HL-60 (cell line): ENCODE data around the gene D2HGDH.
"Not testable (repeated sequence)": the region's sequence is repeated elsewhere in the genome, so short reads cannot be mapped to it uniquely, and the experiment has no call there.

Experiments
- DNase-seq, 2 experiments: peaks; one replicate each; pipeline ENCODE4 v3.0.0-alpha.2; 2010 to 2020; ENCODE audit warnings: low read depth in 1 of 2, low spot score in 1 of 2
- H3K27ac ChIP-seq: fragments of 250-450 bp; sonication (Bioruptor Pico); replicated peaks from 2 replicates; pipeline ENCODE4 v1.5.1; 2020; ENCODE audit warnings: mild to moderate bottlenecking, moderate library complexity
- H3K27me3 ChIP-seq: fragments of 250-450 bp; sonication (Bioruptor Pico); 2 replicates; pipeline ENCODE4 v1.5.1; 2021; ENCODE audit warnings: mild to moderate bottlenecking, moderate library complexity; ENCODE audit not compliant: insufficient read depth, poor library complexity, severe bottlenecking
- H3K4me3 ChIP-seq: replicated peaks from 2 replicates; pipeline ENCODE4 v1.5.1; 2011; ENCODE audit warnings: mild to moderate bottlenecking, control low read depth, low read length; ENCODE audit not compliant: insufficient read depth
- CTCF ChIP-seq: IDR thresholded peaks from one replicate; pipeline ENCODE4 v1.5.1; 2011; ENCODE audit warnings: low read length, control low read depth, inconsistent platforms; ENCODE audit not compliant: insufficient read depth
- GABPA ChIP-seq: IDR thresholded peaks from 2 replicates; pipeline ENCODE4 v1.6.1; 2012; ENCODE audit warnings: low read depth
- POLR2AphosphoS5 ChIP-seq: IDR thresholded peaks from 2 replicates; pipeline ENCODE4 v1.6.1; 2012; ENCODE audit warnings: low read depth
- SPI1 ChIP-seq: IDR thresholded peaks from 2 replicates; pipeline ENCODE4 v1.6.1; 2012; ENCODE audit warnings: low read depth, mild to moderate bottlenecking, borderline replicate concordance
- TF ChIP-seq, protein P1 (sequence below): IDR thresholded peaks from 2 replicates; pipeline ENCODE4 v1.6.1; 2012; ENCODE audit warnings: low read depth; ENCODE audit not compliant: insufficient replicate concordance

The D2HGDH gene

GRCh38 chr2:241741016-241741415 is 6.6 kb downstream of the D2HGDH start:
- DNase-seq: peak in 1 of 2 experiments; percentile 78
- Histone ChIP-seq H3K27me3 (no peaks in the 10 kb centered on the region), H3K27ac (no peak overlapping the region), H3K4me3 (no peak overlapping the region)
- TF ChIP-seq POLR2AphosphoS5: peak; percentile 77
- no peak for TF ChIP-seq GABPA
- no peak for TF ChIP-seq SPI1

GRCh38 chr2:241742320-241742939 is 8.0 kb downstream of the D2HGDH start:
- TF ChIP-seq SPI1 (no peak), GABPA (no peak), POLR2AphosphoS5 (no peak), CTCF (no peak)
- TF ChIP-seq, protein P1, sequence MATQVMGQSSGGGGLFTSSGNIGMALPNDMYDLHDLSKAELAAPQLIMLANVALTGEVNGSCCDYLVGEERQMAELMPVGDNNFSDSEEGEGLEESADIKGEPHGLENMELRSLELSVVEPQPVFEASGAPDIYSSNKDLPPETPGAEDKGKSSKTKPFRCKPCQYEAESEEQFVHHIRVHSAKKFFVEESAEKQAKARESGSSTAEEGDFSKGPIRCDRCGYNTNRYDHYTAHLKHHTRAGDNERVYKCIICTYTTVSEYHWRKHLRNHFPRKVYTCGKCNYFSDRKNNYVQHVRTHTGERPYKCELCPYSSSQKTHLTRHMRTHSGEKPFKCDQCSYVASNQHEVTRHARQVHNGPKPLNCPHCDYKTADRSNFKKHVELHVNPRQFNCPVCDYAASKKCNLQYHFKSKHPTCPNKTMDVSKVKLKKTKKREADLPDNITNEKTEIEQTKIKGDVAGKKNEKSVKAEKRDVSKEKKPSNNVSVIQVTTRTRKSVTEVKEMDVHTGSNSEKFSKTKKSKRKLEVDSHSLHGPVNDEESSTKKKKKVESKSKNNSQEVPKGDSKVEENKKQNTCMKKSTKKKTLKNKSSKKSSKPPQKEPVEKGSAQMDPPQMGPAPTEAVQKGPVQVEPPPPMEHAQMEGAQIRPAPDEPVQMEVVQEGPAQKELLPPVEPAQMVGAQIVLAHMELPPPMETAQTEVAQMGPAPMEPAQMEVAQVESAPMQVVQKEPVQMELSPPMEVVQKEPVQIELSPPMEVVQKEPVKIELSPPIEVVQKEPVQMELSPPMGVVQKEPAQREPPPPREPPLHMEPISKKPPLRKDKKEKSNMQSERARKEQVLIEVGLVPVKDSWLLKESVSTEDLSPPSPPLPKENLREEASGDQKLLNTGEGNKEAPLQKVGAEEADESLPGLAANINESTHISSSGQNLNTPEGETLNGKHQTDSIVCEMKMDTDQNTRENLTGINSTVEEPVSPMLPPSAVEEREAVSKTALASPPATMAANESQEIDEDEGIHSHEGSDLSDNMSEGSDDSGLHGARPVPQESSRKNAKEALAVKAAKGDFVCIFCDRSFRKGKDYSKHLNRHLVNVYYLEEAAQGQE: no peak
- H3K27me3 ChIP-seq: no peaks in the 10 kb centered on the region
- no peak overlapping the region for H3K27ac ChIP-seq
- DNase-seq: no peak
- H3K4me3 ChIP-seq: no peak overlapping the region

DNA sequence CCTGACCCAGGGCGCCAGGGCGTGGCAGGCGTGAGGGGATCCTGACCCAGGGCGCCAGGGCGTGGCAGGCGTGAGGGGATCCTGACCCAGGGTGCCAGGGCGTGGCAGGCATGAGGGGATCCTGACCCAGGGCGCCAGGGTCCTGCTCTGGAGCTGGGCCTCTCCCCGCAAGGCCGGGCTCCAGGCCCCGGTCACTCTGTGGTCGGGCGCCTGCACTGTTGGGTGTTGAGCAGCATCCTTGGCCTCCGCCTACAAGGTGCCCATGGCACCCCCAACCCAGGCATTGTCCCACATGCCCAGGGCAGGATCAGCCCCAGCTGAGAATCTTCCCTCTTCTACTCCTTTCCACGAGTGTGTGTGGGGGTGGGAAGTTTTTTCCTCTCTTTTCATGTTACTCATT is 8.6 kb downstream of the D2HGDH start:
- H3K27ac ChIP-seq, DNase-seq, H3K4me3 ChIP-seq, H3K27me3 ChIP-seq: not testable (repeated sequence)

DNA sequence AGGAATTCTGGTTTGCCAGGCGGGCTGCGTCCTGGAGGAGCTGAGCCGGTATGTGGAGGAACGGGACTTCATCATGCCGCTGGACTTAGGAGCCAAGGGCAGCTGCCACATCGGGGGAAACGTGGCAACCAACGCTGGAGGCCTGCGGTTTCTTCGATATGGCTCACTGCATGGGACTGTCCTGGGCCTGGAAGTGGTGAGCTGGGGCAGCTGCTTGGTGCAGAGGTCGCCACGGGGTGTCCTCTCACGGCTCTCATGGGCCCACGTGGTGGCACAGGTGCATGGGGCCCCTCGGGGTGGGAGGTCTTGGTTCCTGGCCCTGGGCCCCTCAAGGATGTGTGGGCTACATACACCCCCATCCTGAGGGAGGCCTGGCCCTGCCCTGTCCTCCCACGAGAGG is 9.2 kb downstream of the D2HGDH start:
- TF ChIP-seq, protein P1: no peak
- TF ChIP-seq GABPA (no peak), POLR2AphosphoS5 (no peak), CTCF (no peak), SPI1 (no peak)
- Histone ChIP-seq H3K27ac (no peak overlapping the region), H3K27me3 (no peaks in the 10 kb centered on the region), H3K4me3 (no peak overlapping the region)
- DNase-seq: no peak
